Panc1 (cell line): Measurements from ENCODE around the gene NFATC3. TPM values are rescaled to one million over a fixed set of nuclear protein-coding genes. Genes with fewer than 3 reads are reported as not detected.

ENCODE experiments used
- ATAC-seq: fragments of 200-7000 bp; cut with Tn5 transposase; 2 replicates; pipeline ENCODE4 v1.9.1; 2020; ENCODE audit warnings: mild to moderate bottlenecking, moderate library complexity
- BruUV-seq: library from RNA; stranded (reverse); fragments of 400-500 nt; replicated peaks from 2 replicates; lab custom pipeline; 2021; lab: Mats Ljungman, UMichigan
- CTCF ChIA-PET: fragments of 300-600 bp; sonication (Branson Sonifier 250); formaldehyde crosslinking; loops from one replicate; lab custom pipeline; 2022; ENCODE audit warnings: antibody characterized with exemption; lab: Charles Lee
- POLR2A ChIA-PET: fragments of 300-600 bp; sonication (Branson Sonifier 250); formaldehyde crosslinking; loops from one replicate; lab custom pipeline; 2022; ENCODE audit warnings: antibody characterized with exemption; lab: Charles Lee
- DNase-seq: peaks from one replicate; pipeline ENCODE4 v3.0.0-alpha.2; 2010; ENCODE audit warnings: low read depth, low spot score
- H3K27ac ChIP-seq: 2 replicates; pipeline ENCODE4 v1.5.1; 2011; ENCODE audit warnings: mild to moderate bottlenecking, low read length, inconsistent platforms
- H3K27me3 ChIP-seq: fragments of 200-500 bp; sonication (Bioruptor generic); 2 replicates; pipeline ENCODE4 v1.6.0; 2014; ENCODE audit warnings: low read length, inconsistent platforms; ENCODE audit not compliant: control insufficient read depth, insufficient read depth
- H3K36me3 ChIP-seq: fragments of 200-500 bp; sonication (Bioruptor generic); 2 replicates; pipeline ENCODE4 v1.5.1; 2014; ENCODE audit warnings: inconsistent platforms, mild to moderate bottlenecking, low read length, moderate library complexity; ENCODE audit not compliant: control insufficient read depth, insufficient read depth
- H3K4me1 ChIP-seq: 2 replicates; pipeline ENCODE4 v1.5.1; 2011; ENCODE audit warnings: inconsistent platforms, mild to moderate bottlenecking, low read length, moderate library complexity; ENCODE audit not compliant: control insufficient read depth, insufficient read depth
- H3K4me3 ChIP-seq, 2 experiments: 2 replicates each; pipeline ENCODE4 v1.5.1; 2011 to 2012; ENCODE audit warnings: low read depth in 2 of 2, low read length in 2 of 2, mild to moderate bottlenecking in 2 of 2, inconsistent platforms in 1 of 2, moderate library complexity in 1 of 2
- H3K9me3 ChIP-seq: fragments of 200-500 bp; sonication (Bioruptor generic); 2 replicates; pipeline ENCODE4 v1.5.1; 2014; ENCODE audit warnings: low read depth, mild to moderate bottlenecking, inconsistent platforms, low read length, moderate library complexity; ENCODE audit not compliant: control insufficient read depth, insufficient read depth
- CTCF ChIP-seq: fragments of 450-650 bp; IDR thresholded peaks from 2 replicates; pipeline ENCODE4 v1.5.1; 2017; ENCODE audit warnings: mild to moderate bottlenecking
- POLR2AphosphoS5 ChIP-seq: IDR thresholded peaks from 2 replicates; pipeline ENCODE4 v1.6.1; 2012; ENCODE audit warnings: mild to moderate bottlenecking, low read depth, low read length, moderate library complexity
- REST ChIP-seq, 2 experiments: IDR thresholded peaks; 2 replicates each; pipeline ENCODE4 v1.6.1; 2011 to 2012; ENCODE audit warnings: low read depth in 2 of 2, control low read depth in 1 of 2, low read length in 1 of 2, mild to moderate bottlenecking in 1 of 2, moderate library complexity in 1 of 2; ENCODE audit not compliant: insufficient read depth in 1 of 2
- SIN3A ChIP-seq: IDR thresholded peaks from 2 replicates; pipeline ENCODE4 v1.6.1; 2012; ENCODE audit warnings: low read depth, mild to moderate bottlenecking, low read length, moderate library complexity, borderline replicate concordance; ENCODE audit not compliant: insufficient read depth
- TCF7L2 ChIP-seq: IDR thresholded peaks from 2 replicates; pipeline ENCODE4 v1.6.1; 2011; ENCODE audit warnings: mild to moderate bottlenecking, low read depth, low read length, inconsistent platforms
- in situ Hi-C: cut with HindIII; loops from 2 replicates; pipeline ENCODE4 v1.10.0; 2016; ENCODE audit warnings: low sequenced_read_pairs, low pct_unique_long_range_greater_than_20kb
- intact Hi-C: fragments of 100-400 bp; cut with micrococcal nuclease; formaldehyde crosslinking; loops from one replicate; pipeline ENCODE4 v1.10.0; 2022; ENCODE audit not compliant: unreplicated experiment
- total RNA-seq: library from RNA; stranded (reverse); gene quantifications from one replicate; pipeline ENCODE4 v1.2.1, GENCODE V29; 2021; ENCODE audit not compliant: unreplicated experiment

Gene NFATC3
- total RNA-seq, 1 experiment from 2014 or later: 24.8 TPM

GRCh38 chr16:68083239-68083781, 1.9 kb upstream of the NFATC3 start:
- H3K4me3 ChIP-seq: no peak overlapping the region
- ATAC-seq (no peak), DNase-seq (no peak)
- POLR2A ChIA-PET: no interaction called here
- no peak for TF ChIP-seq POLR2AphosphoS5
- no peak for TF ChIP-seq TCF7L2
- TF ChIP-seq SIN3A: no peak
- no peak for TF ChIP-seq REST (IDR thresholded peaks at IDR 0.05; ENCODE audit: insufficient read depth in 1 of 2, low read depth in 2 of 2, low read length in 1 of 2)
- no peak for TF ChIP-seq CTCF
- peaks cover 4% of the 10 kb centered on the region for H3K4me1 ChIP-seq
- BruUV-seq: no TSS peak
- intact Hi-C loops (no loop called here), in situ Hi-C loops (no loop called here)
- CTCF ChIA-PET: interaction anchor here (0.7 kb wide), 3 partner anchors 148 to 364 kb away, joined by 3 to 4 read pairs (median 4); partner anchors contain the start of gene RANBP10
- H3K27me3 ChIP-seq: no peaks in the 10 kb centered on the region
- H3K27ac ChIP-seq: no peak overlapping the region
- H3K36me3 ChIP-seq: no peaks in the 10 kb centered on the region; the same call in 1 of the 2 replicates
- H3K9me3 ChIP-seq: no peaks in the 10 kb centered on the region

DNA sequence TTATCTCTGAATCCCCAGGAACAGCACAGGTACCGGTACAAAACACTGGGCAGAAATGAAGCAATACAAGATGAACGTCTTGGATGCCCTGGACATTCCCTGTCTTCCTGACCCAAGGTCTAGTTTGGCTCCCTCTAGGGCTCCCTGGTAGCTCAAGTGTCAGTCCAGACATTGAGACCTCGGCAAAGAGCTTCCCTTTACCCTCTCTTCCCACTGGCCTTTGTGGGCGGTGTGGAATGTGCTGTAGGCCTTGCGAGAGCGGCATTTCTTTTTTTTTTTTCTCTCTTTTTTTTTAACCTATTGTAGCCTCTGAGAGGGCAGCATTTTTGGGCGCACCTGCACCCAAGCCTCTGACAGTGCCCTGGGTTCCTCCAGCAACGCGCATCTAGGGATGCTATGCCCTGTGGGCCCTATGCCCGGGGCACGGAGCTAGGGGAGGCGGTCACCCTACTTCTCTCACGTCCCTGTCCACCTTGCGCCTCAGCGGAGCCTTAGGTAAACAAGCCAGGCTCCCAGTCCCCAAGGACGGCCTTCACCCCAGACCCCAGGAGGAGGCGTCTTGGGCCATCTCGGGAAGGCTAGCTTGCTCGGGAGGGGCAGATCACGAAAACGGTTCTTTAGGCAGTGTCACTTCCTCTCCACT, 1.2 kb upstream of the NFATC3 start:
- no TSS peak for BruUV-seq
- no peaks in the 10 kb centered on the region; the same call in 1 of the 2 replicates for H3K36me3 ChIP-seq
- TF ChIP-seq REST (IDR thresholded peaks at IDR 0.05; ENCODE audit: insufficient read depth in 1 of 2, low read depth in 2 of 2, low read length in 1 of 2): no peak
- TF ChIP-seq SIN3A: no peak
- no peak overlapping the region for H3K27ac ChIP-seq
- no peaks in the 10 kb centered on the region for H3K9me3 ChIP-seq
- POLR2A ChIA-PET: interaction anchor here (0.6 kb wide), 1 partner anchor 382 kb away, joined by 3 read pairs; no protein-coding TSS in a partner anchor
- CTCF ChIA-PET: interaction anchor here (0.5 to 0.7 kb wide), 5 partner anchors 148 to 1076 kb away, joined by 3 to 9 read pairs (median 4); partner anchors contain the start of gene RANBP10
- H3K4me1 ChIP-seq: peaks cover 4% of the 10 kb centered on the region
- in situ Hi-C loops: no loop called here
- DNase-seq: no peak
- H3K27me3 ChIP-seq: no peaks in the 10 kb centered on the region
- no peak for ATAC-seq
- H3K4me3 ChIP-seq: no peak overlapping the region
- intact Hi-C loops: no loop called here
